Upper lobe of left lung (tissue), 4 donors: ENCODE measurements around the gene DNAJC25.

Experiments
- CTCF ChIP-seq, 6 experiments: fragments of 450-650 bp in 4 of 6; fragments of 200-600 bp in 2 of 6; sonication (generic) in 2 of 6; IDR thresholded peaks; one replicate each; pipeline ENCODE4 v1.5.1; 2016 to 2019; ENCODE audit warnings: antibody characterized with exemption in 6 of 6
- EP300 ChIP-seq, 4 donors: sonication (generic); formaldehyde crosslinking; IDR thresholded peaks; one replicate each; pipeline ENCODE4 v1.5.1; 2017; ENCODE audit warnings: antibody characterized with exemption in 4 of 4, control low read depth in 2 of 4
- POLR2A ChIP-seq, 4 donors: fragments of 450-650 bp; IDR thresholded peaks; one replicate each; pipeline ENCODE4 v1.5.1; 2016 to 2017; ENCODE audit warnings: antibody characterized with exemption in 4 of 4, mild to moderate bottlenecking in 2 of 4

DNA sequence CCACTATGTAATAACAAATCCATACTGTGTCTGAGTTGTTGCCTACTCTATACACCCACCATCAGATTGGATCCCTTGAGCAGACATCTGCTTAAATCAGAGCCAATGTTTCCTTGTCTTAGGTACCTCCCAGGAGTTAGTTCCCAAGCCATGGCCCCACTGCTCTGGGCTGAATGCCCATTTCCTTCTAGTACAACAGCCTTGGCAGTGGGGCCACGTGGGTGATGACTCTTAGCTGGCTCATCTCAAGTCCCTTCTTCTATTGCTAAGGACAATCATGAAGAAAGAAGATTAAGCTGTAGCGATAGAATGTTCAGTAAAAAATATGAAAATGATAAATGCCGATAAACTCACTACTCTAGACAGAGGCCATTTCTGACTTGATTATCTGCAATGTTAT is 48.2 kb upstream of the DNAJC25 start:
- TF ChIP-seq CTCF (IDR thresholded peaks at IDR 0.05), result no peak
- no peak for TF ChIP-seq POLR2A (IDR thresholded peaks at IDR 0.05)
- TF ChIP-seq EP300 (IDR thresholded peaks at IDR 0.05), result no peak
